Neural cell (in vitro differentiated cells): ENCODE data around the gene MANEA. TPM values are rescaled to one million over a fixed set of nuclear protein-coding genes. Genes with fewer than 3 reads are reported as not detected.

Experiments used
- H2AFZ ChIP-seq: fragments of 200-600, 300-800 bp; sonication (generic), shearing (Covaris generic); 2 replicates; pipeline ENCODE4 v1.6.0; 2014; ENCODE audit warnings: low read depth, mild to moderate bottlenecking, antibody characterized with exemption, low read length, moderate library complexity
- H3F3A ChIP-seq: fragments of 200-600 bp; shearing (Covaris generic); 2 replicates; pipeline ENCODE4 v1.6.1; 2016; ENCODE audit warnings: mild to moderate bottlenecking, moderate library complexity, mixed read lengths, antibody characterized with exemption, low read length; ENCODE audit not compliant: insufficient read depth, poor library complexity, severe bottlenecking
- H3K27ac ChIP-seq: fragments of 200-600, 300-800 bp; sonication (generic), shearing (Covaris generic); 2 replicates; pipeline ENCODE4 v1.5.1; 2014; ENCODE audit warnings: mild to moderate bottlenecking, low read length, moderate library complexity
- H3K27me3 ChIP-seq: fragments of 300-800, 200-600 bp; sonication (generic), shearing (Covaris generic); 2 replicates; pipeline ENCODE4 v1.6.0; 2014; ENCODE audit warnings: mild to moderate bottlenecking, low read depth, low read length, moderate library complexity; ENCODE audit not compliant: insufficient read depth
- H3K36me3 ChIP-seq: fragments of 300-800, 200-600 bp; sonication (generic), shearing (Covaris generic); 2 replicates; pipeline ENCODE4 v1.5.1; 2014; ENCODE audit warnings: mild to moderate bottlenecking, antibody characterized with exemption, low read length, moderate library complexity; ENCODE audit not compliant: insufficient read depth
- H3K4me2 ChIP-seq: fragments of 300-800, 200-600 bp; sonication (generic), shearing (Covaris generic); 2 replicates; pipeline ENCODE4 v1.6.0; 2014; ENCODE audit warnings: mild to moderate bottlenecking, low read length
- H3K4me3 ChIP-seq: fragments of 300-800, 200-600 bp; sonication (generic), shearing (Covaris generic); 2 replicates; pipeline ENCODE4 v1.5.1; 2014; ENCODE audit warnings: mild to moderate bottlenecking, low read length, moderate library complexity
- H3K79me2 ChIP-seq: fragments of 200-600 bp; shearing (Covaris generic); replicated peaks from 2 replicates; pipeline ENCODE4 v1.6.0; 2014; ENCODE audit warnings: mild to moderate bottlenecking, low read length, moderate library complexity; ENCODE audit not compliant: insufficient read depth
- H3K9ac ChIP-seq: fragments of 300-800, 200-600 bp; sonication (generic), shearing (Covaris generic); 2 replicates; pipeline ENCODE4 v1.6.1; 2016; ENCODE audit warnings: mild to moderate bottlenecking, low read length, mixed read lengths
- H3K9me2 ChIP-seq: fragments of 200-600 bp; shearing (Covaris generic); 2 replicates; pipeline ENCODE4 v1.6.1; 2016; ENCODE audit warnings: mild to moderate bottlenecking, low read length, mixed read lengths; ENCODE audit not compliant: insufficient read depth
- H3K9me3 ChIP-seq: fragments of 200-600, 300-800 bp; sonication (generic), shearing (Covaris generic); 2 replicates; pipeline ENCODE4 v1.6.1; 2016; ENCODE audit warnings: mild to moderate bottlenecking, mixed run types, low read length, moderate library complexity, mixed read lengths
- H4K20me1 ChIP-seq: fragments of 200-600 bp; shearing (Covaris generic); 2 replicates; pipeline ENCODE4 v1.6.1; 2016; ENCODE audit warnings: mild to moderate bottlenecking, mixed run types; ENCODE audit not compliant: insufficient read depth
- CTCF ChIP-seq: fragments of 450-650 bp; IDR thresholded peaks from 2 replicates; pipeline ENCODE4 v1.5.1; 2014; ENCODE audit warnings: antibody characterized with exemption, mild to moderate bottlenecking, moderate library complexity; ENCODE audit not compliant: poor library complexity, severe bottlenecking
- EP300 ChIP-seq: fragments of 450-650 bp; conservative IDR thresholded peaks from 2 replicates; pipeline ENCODE4 v1.6.1; 2014; ENCODE audit warnings: antibody characterized with exemption, mild to moderate bottlenecking, moderate library complexity; ENCODE audit not compliant: poor library complexity, severe bottlenecking
- EZH2 ChIP-seq: fragments of 200-600, 300-800 bp; shearing (Covaris generic), sonication (generic); IDR thresholded peaks from 2 replicates; pipeline ENCODE4 v1.6.1; 2014; ENCODE audit warnings: antibody characterized with exemption, low read length, borderline replicate concordance, mild to moderate bottlenecking; ENCODE audit not compliant: insufficient read depth, poor library complexity, severe bottlenecking
- MXI1 ChIP-seq: fragments of 450-650 bp; conservative IDR thresholded peaks from 2 replicates; pipeline ENCODE4 v1.6.1; 2014; ENCODE audit warnings: antibody characterized with exemption, mild to moderate bottlenecking; ENCODE audit not compliant: poor library complexity, severe bottlenecking
- POLR2AphosphoS5 ChIP-seq: IDR thresholded peaks from 2 replicates; pipeline ENCODE4 v1.6.1; 2012
- RAD21 ChIP-seq: fragments of 450-650 bp; conservative IDR thresholded peaks from 2 replicates; pipeline ENCODE4 v1.6.1; 2014; ENCODE audit warnings: antibody characterized with exemption, mild to moderate bottlenecking, moderate library complexity
- REST ChIP-seq: IDR thresholded peaks from 2 replicates; pipeline ENCODE4 v1.6.1; 2012; ENCODE audit warnings: borderline replicate concordance
- SMC3 ChIP-seq: fragments of 450-650 bp; conservative IDR thresholded peaks from 2 replicates; pipeline ENCODE4 v1.6.1; 2014; ENCODE audit warnings: antibody characterized with exemption, mild to moderate bottlenecking, moderate library complexity; ENCODE audit not compliant: poor library complexity
- TAF1 ChIP-seq: IDR thresholded peaks from 2 replicates; pipeline ENCODE4 v1.6.1; 2012; ENCODE audit warnings: low read depth
- polyA plus RNA-seq: library from polyadenylated mRNA; depleted of rRNA; stranded (reverse); fragments of >200 nt; gene quantifications from 2 replicates; pipeline ENCODE4 v1.2.3, GENCODE V29; 2014

The MANEA gene
- polyA plus RNA-seq, 1 donor from 2014 or later: 7.9 TPM

- peak overlapping the region; percentile 19 for H3K27ac ChIP-seq
- H3K27me3 ChIP-seq: no peaks in the 10 kb centered on the region
- H3K4me2 ChIP-seq: peak overlapping the region; percentile 31
- H4K20me1 ChIP-seq: no peaks in the 10 kb centered on the region
- no peak for TF ChIP-seq EZH2
- TF ChIP-seq TAF1: no peak
- no peak for TF ChIP-seq RAD21
- TF ChIP-seq REST: no peak
- no peak for TF ChIP-seq MXI1
- H3F3A ChIP-seq: no peaks in the 10 kb centered on the region
- H3K9me3 ChIP-seq: no peaks in the 10 kb centered on the region
- H3K9ac ChIP-seq: no peak overlapping the region
- H3K36me3 ChIP-seq: no peaks in the 10 kb centered on the region
- no peaks in the 10 kb centered on the region for H3K9me2 ChIP-seq
- H3K4me3 ChIP-seq: peak overlapping the region; percentile 16
- H2AFZ ChIP-seq: no peak overlapping the region
- no peaks in the 10 kb centered on the region for H3K79me2 ChIP-seq
Observed at GRCh38 chr6:95545686-95546085, 31.6 kb upstream of the MANEA start.

- Histone ChIP-seq H3K27me3 (no peaks in the 10 kb centered on the region), H3K9me3 (no peaks in the 10 kb centered on the region), H3K4me3 (peak overlapping the region; percentile 16), H3K27ac (peak overlapping the region; percentile 19), H4K20me1 (no peaks in the 10 kb centered on the region), H2AFZ (no peak overlapping the region), H3K9ac (no peak overlapping the region), H3K79me2 (no peaks in the 10 kb centered on the region), H3F3A (no peaks in the 10 kb centered on the region), H3K4me2 (peak overlapping the region; percentile 31), H3K36me3 (no peaks in the 10 kb centered on the region), H3K9me2 (no peaks in the 10 kb centered on the region)
- TF ChIP-seq CTCF (no peak), TAF1 (no peak), POLR2AphosphoS5 (no peak), RAD21 (no peak), EZH2 (no peak), REST (no peak), EP300 (no peak), SMC3 (no peak), MXI1 (no peak)
Observed at GRCh38 chr6:95546148-95546547, 31.2 kb upstream of the MANEA start.
